ENCODE measurements around the gene ATRX.

- TF ChIP-seq CTCF (IDR thresholded peaks at IDR 0.05; ENCODE audit: borderline replicate concordance, extremely low read depth, low read length, poor library complexity, severe bottlenecking) (no peak), EZH2 (IDR thresholded peaks at IDR 0.05; ENCODE audit: borderline replicate concordance, low read depth, low read length, severe bottlenecking) (no peak)
Measured at GRCh38 chrX:77635373-77635772, 150.6 kb downstream of the ATRX start.

Measured in DND-41 (cell line).